Endothelial cell of umbilical vein (primary cell): ENCODE data around the gene OR10J5.

ENCODE experiments used
- CTCF ChIP-seq, 2 donors: IDR thresholded peaks; 1 replicate in 1 of 2; 2 replicates in 1 of 2; pipeline ENCODE4 v1.5.1; 2011; ENCODE audit warnings: low read length in 2 of 2, mild to moderate bottlenecking in 2 of 2, moderate library complexity in 2 of 2, control low read depth in 1 of 2, inconsistent platforms in 1 of 2, low read depth in 1 of 2; ENCODE audit not compliant: insufficient read depth in 1 of 2; ENCODE audit errors: extremely low read depth in 1 of 2
- POLR2A ChIP-seq: IDR thresholded peaks from 2 replicates; pipeline ENCODE4 v1.6.1; 2012; ENCODE audit warnings: low read depth, mild to moderate bottlenecking, control low read depth, low read length

GRCh38 chr1:159493354-159493753 lies 42.5 kb downstream of the OR10J5 start:
- no peak for TF ChIP-seq CTCF (IDR thresholded peaks at IDR 0.05; ENCODE audit: extremely low read depth in 1 of 2, insufficient read depth in 1 of 2, low read depth in 1 of 2, low read length in 2 of 2)
- TF ChIP-seq POLR2A: no peak
